Kidney tubule cell (primary cell): ENCODE data around the gene MMP25.
"Not testable (repeated sequence)": the region's sequence is repeated elsewhere in the genome, so short reads cannot be mapped to it uniquely, and the experiment has no call there.

Experiments
- DNase-seq: peaks from one replicate; pipeline ENCODE4 v3.0.0-alpha.2; 2018; ENCODE audit warnings: low spot score

MMP25 gene

GRCh38 chr16:3056336-3057180, 10.2 kb downstream of the MMP25 start:
- no peak for DNase-seq

- DNase-seq: no peak
These were observed 11.1 kb downstream of the MMP25 start for GRCh38 chr16:3057181-3058138.

GRCh38 chr16:3058139-3059030, 12.0 kb downstream of the MMP25 start:
- peak; percentile 60 for DNase-seq

GRCh38 chr16:3059041-3059722, 12.8 kb downstream of the MMP25 start:
- DNase-seq: peak; percentile 95

GRCh38 chr16:3059723-3060242, 13.4 kb downstream of the MMP25 start:
- DNase-seq: no peak

- DNase-seq: no peak
These were observed 14.2 kb downstream of the MMP25 start for GRCh38 chr16:3060339-3061127.

GRCh38 chr16:3062553-3062952, 16.2 kb downstream of the MMP25 start:
- DNase-seq: no peak

GRCh38 chr16:3063625-3064386, 17.4 kb downstream of the MMP25 start:
- no peak for DNase-seq

GRCh38 chr16:3065069-3065741, 18.8 kb downstream of the MMP25 start, which contains the start of gene IL32:
IL32 (plus strand) TSS chr16:3065640; CDS start chr16:3065812, 172 bp downstream.
- peak; percentile 96 for DNase-seq

- no peak for DNase-seq
These were observed 19.5 kb downstream of the MMP25 start for GRCh38 chr16:3065742-3066439.

- no peak for DNase-seq
These were observed 20.0 kb downstream of the MMP25 start for GRCh38 chr16:3066440-3066748.

- DNase-seq: no peak
These were observed 22.1 kb downstream of the MMP25 start for GRCh38 chr16:3068487-3068886.

- not testable (repeated sequence) for DNase-seq
These were observed 22.8 kb downstream of the MMP25 start for GRCh38 chr16:3069146-3069545.

- peak; percentile 35 for DNase-seq
These were observed 24.3 kb downstream of the MMP25 start for GRCh38 chr16:3070608-3071111.

GRCh38 chr16:3071655-3072054, 25.3 kb downstream of the MMP25 start:
- peak; percentile 61 for DNase-seq

GRCh38 chr16:3072148-3072547, 25.8 kb downstream of the MMP25 start:
- peak; percentile 28 for DNase-seq

- DNase-seq: not testable (repeated sequence)
These were observed 26.4 kb downstream of the MMP25 start for GRCh38 chr16:3072576-3073263.
